Activated CD8-positive, alpha-beta memory T cell treated with anti-CD3 and anti-CD28 coated beads for 24 hours (primary cell): ENCODE results near the gene POLD4.
"Not testable (repeated sequence)": the region's sequence is repeated elsewhere in the genome, so short reads cannot be mapped to it uniquely, and the experiment has no call there.

Source experiments
- DNase-seq: peaks from one replicate; pipeline ENCODE4 v3.0.0-alpha.2; 2020

Gene POLD4

DNA sequence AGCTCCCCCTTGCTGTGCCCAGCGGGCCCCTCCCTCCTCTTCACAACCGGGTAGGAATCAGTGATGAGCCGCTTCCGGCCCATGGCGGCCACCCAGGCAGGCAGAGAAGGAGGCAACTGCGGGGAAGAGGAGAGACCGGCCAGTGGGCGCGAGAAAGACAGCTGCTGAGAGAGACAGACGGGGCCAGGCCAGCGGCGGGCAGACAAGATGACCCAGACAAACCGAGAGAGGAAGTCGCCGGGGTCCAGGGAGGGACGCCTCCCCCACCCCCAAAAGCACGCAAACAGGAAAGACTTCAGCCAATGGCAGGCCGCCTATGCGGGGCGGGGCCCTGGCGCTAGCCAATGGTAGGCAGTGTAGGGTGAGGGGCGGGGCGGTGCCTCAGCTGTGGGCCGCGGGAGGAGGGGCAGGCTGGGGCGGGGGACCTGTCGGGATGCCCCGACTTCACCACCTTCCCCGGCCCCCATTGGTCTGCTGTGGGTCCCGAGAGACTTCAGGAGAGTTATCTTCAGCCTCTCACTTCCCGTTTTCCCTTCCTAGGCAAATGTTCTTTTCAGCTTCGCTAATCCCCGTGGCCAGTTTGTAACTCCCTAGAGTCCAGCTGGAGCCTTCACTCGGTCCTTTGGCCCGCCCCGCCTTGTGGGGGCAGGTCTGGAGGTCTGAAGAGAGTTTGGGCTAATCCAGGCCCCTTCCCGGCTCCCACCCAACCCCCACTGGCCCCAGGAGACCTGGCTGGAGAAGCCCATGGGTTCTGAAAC, at the start of gene POLD4:
Gene POLD4, minus strand, starts transcription at position 230 of the 758 bp plus-strand sequence. Its CDS starts 147 bp downstream, at position 83.
- peak; percentile 98 for DNase-seq

DNA sequence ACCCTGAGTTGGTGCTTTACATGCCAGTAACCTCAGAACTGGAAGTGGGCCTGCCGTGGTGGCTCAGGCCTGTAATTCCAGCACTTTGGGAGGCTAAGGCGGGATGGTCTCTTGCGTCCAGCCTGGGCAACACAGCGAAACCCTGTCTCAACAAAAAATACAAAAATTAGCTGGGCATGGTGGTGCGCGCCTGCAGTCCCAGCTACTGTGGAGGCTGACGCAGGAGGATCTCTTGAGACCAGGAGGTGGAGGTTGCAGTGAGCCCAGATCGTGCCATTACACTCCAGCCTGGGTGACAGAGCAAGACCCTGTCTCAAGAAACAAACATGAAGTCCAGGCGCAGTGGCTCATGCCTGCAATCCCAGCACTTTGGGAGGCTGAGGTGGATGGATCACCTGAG, 49.7 kb upstream of the POLD4 start:
- not testable (repeated sequence) for DNase-seq

DNA sequence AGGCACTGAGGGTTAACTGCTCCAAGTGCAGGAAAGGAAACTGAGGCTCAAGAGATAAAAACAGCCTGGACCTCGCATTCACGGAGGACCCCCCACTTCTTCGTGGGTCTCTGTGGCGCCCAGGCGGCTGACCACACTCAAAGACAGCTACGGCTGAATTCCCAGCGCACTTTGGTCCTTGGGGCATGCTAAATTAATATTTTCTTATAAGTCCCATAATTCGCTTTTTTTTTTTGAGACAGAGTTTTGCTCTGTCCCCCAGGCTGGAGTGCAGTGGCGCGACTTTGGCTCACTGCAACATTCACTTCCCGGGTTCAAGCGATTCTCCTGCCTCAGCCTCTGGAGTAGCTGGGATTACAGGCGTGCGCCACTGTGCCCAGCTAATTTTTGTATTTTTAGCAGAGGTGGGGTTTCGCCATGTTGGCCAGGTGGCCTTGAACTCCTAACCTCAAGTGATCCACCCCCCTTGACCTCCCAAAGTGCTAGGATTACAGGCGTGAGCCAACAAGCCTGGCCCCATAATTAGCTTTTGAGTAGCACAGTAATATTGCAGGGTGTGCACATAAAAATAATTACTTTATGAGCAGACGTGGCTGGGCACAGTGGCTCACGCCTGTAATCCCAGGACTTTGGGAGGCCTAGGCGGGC, 49.0 kb upstream of the POLD4 start:
- DNase-seq, result not testable (repeated sequence)

DNA sequence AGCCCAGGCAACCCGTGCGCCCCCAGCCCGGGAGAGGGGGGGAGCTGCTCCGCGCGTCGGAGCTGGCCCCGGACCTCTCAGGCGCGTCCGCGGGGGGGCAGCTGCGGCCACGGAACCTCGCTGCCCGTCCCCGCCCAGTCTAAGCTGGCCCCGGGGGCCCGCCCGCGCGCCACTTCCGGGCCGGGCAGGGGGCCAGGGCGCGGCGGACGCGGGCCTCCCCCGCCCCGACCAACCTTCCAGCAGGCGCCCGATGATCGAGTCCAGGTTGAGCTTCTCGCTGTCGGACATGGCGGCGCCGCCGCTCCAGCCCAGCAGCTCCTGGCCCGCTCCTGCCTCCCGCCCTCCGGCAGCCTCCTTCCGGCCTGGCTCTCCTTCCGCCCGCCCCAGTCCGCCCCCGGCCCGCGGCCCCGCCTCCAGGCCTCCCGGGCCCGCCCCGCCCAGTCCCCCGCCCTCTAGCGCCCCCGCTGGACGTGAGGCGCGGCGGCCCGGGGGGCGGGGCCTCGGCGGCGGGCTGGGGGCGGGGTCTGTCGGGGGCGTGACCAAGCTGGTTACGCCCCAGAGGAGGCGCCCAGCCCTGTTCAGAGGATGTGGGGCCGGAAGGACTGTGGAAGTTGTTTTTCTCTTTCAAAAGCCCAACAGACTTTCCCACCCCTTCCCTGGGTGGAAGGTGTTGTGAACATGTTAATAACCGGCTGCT, 48.3 kb upstream of the POLD4 start, which contains the start of gene PPP1CA:
Gene PPP1CA, minus strand, starts transcription at position 364 of the 697 bp plus-strand sequence. Its CDS starts 76 bp downstream, at position 288.
- DNase-seq, result peak; percentile 98

DNA sequence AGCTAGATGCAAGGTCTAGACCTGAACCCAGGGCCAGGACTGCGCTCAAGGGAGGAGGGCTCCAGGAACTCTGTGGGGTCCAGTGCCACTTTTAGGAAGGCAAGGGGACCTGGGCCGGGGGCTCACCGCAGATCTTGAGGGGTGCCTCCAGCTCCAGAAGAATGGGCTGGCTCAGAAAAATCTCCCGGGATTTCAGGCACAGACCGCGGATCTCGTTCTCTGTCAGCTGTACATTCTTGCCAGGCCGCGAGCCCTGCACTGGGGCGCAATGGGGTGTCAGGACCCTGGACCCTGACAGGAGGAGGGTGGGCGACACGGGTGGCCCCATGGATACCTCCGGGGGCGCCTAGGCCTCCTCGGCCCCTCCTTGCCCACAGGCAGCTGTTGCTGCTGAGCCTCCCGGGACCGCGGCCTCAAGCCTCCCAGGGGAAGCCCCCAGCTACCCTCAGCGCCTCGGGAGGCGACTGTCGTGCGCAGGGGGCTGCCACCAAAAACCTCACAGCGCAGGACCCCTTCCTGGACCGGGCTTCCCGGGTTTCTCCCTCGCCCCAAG, 47.7 kb upstream of the POLD4 start:
- DNase-seq, result no peak

DNA sequence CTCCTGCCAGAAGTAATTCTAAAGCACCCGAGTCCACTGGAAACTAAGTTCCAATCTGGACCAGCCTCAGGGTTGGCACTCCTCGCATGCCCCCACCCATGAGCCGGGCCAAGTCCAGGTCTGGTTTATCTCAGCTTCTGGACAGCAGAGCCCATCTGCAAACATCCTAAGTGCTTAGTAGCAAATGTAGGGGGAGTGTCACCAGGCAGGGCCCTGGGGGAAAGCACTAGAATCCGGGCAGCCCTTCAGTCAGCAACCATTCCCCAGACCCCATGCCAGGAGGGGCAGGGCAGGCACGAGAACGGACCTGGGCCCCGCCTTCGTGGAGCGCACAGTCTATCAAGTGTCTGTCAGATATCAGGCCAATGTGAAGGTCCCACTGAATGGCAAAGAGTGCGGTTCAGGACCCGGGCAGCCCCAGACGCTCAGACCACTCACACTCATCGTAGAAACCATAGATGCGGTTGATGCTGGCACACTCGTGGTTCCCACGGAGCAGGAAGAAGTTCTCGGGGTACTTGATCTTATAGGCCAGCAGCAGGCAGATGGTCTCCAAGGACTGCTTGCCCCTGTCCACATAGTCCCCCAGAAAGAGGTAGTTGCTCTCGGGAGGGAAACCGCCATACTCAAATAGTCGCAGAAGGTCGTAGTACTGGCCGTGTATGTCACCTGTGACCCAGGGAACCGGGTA, 47.0 kb upstream of the POLD4 start:
- no peak for DNase-seq

DNA sequence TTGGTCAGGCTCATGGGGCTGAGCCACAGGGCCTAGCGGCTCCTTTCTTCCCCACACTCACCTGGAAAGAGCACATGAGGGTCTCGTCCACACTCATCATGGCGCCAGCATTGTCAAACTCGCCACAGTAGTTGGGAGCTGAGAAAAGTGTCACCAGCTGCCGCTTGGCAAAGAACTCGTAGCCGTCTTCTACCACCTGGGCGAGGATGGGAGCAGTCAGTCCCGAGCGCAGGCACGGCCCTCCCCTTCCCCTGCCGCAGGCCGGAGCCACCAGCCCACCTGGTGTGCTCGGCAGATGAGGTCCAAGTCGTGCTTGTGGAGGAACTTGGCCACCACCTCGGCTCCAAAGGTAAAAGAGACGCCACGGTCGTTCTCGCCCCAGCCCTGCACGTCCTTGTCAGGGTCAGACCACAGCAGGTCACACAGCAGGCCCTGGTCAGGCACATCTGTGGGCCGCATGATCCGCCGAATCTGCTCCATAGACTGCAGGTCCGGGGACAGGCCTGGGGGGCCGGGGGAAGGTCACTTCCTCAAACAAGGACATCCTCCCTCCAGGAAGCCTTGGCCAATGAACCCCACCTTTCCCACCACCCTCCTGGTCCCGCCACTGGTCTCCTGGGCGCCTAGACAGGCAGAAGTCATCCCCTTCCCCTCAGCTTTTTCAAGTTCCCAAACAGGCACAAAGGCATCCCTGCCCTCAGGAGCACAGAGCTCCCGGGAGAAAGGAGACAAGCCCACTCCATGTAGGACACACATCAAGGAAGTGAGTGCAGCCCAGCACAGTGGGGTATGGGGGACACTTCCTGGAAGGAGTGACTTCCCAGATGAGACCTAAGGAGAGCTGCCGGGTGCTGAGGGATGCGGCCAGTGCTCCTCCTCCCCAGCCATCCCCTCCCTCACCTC, 45.6 kb upstream of the POLD4 start:
- DNase-seq, result no peak

DNA sequence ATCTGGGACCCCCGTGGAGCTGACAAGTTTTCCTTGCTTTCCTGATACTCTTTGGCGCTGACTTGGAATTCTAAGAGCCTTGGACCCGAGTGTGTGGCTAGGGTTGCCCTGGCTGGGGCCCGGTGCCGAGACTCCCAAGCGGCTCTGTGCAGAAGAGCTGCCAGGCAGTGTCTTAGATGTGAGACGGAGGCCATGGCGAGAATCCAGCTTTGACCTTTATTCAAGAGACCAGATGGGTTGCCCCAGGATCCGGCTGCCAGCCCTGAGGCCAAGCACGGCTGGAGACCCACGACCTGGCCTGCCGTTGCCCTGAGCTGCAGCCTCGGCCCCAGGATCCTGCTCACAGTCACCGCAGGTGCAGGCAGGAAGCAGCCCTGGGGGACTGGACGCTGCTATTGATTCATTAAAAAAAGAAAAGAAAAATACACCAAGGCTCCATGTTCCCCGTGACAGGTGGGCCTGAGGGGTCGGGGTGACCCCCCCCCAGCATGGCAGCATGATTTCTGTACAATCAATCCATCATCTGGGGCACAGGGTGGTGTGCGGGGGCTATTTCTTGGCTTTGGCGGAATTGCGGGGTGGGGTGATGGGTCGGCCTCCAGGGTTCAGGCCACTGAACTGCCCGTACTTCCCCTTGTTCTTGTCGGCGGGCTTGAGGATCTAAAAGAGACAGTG, 44.8 kb upstream of the POLD4 start:
- no peak for DNase-seq

DNA sequence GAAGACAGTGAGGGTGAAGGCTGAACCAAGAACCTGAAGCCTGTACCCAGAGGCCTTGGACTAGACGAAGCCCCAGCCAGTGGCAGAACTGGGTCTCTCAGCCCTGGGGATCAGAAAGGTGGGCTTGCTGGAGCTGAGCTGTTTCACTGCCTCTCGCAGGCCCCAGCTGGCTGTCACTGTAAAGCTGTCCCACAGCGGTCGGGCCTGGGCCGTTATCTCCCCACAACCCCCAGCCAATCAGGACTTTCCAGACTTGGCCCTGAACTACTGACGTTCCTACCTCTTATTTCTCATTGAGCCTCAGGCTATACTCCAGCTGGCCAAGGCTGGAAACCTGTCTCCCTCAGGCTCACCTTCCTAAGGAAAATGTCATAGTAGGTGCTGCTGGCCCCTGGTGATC, 44.2 kb upstream of the POLD4 start:
- DNase-seq, result no peak

DNA sequence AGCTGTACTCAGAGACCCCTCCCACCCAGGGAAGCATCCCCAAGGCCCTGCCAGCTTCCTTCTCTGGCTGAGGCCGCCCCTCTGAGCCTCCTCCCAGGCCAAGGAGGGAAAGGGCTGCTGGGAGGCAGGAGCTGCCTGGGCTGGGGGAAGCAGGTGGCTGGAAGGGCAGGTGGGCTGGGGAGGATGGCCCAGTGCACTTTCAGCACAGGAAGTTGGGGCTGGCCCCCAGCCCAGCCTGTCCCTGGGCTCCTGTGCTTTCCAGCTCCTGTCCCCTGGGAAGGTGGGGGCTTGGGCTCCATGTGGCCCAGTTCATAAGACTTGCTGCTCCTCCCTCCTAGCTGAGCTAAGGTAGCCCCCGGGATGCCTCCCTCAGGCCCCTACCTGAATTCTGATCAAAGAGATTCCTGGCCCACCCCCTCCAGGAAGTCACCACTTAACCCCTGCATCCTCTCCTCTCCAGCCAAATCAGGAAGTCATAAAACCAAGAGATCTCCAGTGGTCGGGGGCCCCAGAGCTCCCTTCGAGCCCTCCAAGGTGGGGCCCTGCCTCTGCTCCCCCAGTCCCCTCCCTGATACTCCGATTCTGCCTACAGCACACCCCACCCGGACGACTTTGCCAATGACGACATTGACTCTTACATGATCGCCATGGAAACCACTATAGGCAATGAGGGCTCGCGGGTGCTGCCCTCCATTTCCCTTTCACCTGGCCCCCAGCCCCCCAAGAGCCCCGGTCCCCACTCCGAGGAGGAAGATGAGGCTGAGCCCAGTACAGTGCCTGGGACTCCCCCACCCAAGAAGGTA, 43.4 kb upstream of the POLD4 start:
- DNase-seq, result no peak

DNA sequence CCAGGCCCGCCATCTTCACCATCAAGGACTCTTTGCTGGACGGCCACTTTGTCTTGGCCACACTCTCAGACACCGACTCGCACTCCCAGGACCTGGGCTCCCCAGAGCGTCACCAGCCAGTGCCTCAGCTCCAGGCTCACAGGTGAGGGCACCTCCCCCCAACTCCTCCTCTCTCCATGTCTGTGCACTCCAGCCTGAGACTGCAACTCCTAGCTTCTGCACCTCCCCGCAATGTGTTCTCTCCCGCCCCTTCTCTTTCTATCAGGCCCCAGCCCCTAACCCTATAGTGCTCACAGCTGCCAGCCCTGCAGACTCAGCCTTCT, 42.9 kb upstream of the POLD4 start:
- DNase-seq, result no peak

DNA sequence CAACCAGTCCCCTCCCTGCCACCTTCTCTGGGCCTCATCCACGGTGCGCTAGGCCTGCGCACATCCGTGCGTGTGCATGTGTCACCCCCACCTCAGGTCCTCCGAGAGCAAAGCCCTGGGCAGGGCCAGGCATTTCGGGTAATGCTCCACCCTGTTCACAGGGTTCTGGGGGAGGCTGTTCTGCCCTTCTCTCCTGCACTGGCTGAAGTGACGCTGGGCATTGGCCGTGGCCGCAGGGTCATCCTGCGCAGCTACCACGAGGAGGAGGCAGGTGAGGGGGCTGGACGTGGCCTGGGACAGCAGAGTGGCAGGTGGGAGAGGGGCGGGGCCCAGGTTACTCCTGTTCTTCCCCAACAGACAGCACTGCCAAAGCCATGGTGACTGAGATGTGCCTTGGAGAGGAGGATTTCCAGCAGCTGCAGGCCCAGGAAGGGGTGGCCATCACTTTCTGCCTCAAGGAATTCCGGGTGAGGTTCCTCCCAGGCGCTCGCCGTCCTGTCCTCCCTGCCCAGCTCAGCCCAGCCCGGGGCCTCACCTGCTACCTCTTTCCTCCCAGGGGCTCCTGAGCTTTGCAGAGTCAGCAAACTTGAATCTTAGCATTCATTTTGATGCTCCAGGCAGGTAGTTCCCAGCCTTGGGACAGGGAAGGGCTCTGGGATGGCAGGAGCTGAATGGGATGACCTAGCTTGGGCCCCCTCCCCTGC, 42.4 kb upstream of the POLD4 start:
- no peak for DNase-seq

DNA sequence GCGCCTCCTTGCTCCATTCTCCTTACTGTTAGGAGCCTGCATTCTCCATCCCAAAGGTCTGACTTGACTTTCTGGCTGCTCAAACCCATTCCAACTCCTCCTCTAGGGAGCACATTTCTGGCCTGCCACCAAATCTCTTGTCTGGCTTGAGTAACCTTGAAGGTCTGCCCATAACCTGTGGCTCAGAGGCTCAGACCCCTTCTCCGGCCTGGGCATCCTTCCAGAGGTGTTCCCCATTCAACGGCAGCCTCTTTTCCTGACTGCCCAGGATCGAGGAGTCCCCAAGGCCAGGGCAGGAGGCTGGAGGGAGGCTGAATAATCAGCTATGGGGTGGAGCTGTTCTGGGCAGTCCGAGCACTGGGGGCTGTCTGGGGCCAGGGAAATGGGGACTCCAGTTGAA, 40.6 kb upstream of the POLD4 start:
- DNase-seq, result no peak

DNA sequence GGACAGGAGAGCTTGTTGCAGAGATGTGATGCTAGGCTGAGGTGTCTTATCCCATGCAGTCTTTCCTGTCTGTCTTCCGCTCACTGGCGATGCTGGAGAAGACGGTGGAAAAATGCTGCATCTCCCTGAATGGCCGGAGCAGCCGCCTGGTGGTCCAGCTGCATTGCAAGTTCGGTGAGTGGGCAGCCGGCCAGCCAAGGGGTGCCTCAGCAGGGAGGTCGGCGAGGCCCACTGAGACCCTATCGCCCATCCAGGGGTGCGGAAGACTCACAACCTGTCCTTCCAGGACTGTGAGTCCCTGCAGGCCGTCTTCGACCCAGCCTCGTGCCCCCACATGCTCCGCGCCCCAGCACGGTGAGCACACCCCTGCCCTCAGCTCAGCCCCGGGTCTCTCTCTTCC, 40.1 kb upstream of the POLD4 start:
- no peak for DNase-seq

DNA sequence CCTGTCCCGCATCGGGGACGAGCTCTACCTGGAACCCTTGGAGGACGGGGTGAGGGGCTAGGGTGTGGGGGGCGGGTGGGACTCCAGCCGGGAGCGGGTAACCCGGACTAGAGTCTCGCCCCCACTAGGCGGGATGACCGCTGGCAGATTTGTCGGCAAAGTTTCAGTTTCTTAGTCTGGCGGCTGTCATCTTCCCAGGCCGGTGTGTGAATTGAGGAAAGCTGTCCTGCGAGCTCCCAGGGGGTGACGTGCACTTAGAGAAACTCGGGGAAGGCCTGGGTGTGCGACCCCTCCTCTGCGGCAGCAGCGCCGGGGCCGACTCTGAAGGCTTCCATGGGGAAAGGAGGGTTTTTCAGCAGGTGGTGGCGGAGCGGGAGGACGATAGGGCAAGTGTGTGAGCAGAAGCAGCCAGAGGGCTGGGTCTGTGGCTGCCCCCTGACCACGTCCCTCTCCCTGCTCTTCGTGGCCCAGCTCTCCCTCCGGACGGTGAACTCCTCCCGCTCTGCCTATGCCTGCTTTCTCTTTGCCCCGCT, 38.9 kb upstream of the POLD4 start:
- DNase-seq, result no peak

DNA sequence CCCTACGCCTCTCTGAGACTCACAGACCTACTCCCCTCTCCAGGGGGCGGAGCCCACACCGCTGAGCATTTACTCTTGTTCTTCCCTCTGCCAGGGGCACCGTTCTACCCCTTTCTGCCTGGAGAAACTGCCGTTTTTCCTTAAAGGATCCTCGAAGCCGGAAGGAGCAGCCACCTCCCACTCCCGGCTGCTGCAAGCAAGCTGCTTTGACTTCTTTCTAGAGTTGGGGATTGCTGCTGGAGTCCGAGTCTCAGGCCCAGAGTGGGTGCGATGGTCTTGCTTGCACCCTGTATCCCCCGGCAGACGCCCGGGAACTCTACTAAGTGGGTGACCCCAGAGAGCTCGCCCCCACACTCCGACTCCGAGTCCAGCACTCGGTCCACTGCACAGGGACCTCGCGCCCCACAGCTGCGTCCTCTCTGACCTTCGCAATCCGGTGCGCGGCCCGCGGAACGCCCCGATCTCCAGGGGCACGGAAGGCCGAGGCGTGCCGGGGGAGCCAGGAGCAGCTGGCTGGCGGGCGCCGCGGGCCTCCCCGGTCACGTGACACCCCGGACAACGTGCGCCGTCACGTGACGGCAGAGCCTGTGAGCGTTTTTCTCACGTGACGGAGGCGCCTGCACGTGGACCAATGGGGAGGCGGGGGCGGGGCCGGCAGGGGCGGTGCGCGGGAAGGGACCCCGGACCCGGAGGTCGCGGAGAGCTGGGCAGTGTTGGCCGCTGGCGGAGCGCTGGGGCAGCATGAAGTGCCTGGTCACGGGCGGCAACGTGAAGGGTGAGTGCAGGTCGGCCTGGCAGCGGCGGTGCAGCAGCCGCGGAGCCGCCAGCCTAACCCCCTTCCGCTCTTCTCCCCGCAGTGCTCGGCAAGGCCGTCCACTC, 38.2 kb upstream of the POLD4 start, which contains the start of gene RAD9A:
Gene RAD9A, plus strand, starts transcription at position 683 of the 879 bp plus-strand sequence. Its CDS starts 59 bp downstream, at position 742.
- peak; percentile 95 for DNase-seq

DNA sequence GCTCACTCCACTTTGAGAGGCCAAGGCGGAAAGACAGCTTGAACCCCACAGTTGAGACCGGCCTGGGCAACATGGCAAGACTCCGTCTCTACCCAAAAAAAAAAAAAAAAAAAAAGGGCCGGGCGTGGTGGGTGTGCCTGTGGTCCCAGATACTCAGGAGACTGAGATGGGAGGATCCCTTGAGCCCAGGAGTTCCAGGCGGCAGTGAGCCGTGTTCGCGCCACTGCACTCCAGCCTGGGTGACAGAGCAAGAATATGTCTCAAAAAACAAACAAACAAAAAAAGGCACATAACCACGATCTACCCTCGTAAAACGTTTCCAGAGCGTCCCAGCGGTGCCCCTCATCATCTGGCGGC, 37.6 kb upstream of the POLD4 start:
- DNase-seq, result no peak

DNA sequence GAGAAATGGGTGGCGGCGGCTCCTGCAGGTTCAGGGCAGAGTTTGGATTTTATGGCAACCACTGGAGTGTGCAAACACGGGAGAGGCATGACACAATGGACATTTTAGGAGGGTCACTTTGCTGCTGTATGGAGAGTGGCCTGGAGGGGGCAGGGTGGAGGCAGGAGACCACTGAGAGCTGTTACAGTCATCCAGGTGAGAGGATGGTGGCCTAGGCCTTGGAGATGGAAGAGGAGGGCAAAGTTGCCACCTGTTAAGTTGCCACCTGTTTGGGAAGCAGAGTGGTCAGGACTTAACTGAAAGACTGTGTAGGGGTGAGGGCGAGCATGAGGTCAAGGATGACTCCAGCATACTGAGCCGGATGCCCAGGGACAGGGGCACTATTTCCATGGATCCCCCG, 36.1 kb upstream of the POLD4 start:
- DNase-seq, result peak; percentile 82
